Activated CD8-positive, alpha-beta memory T cell treated with anti-CD3 and anti-CD28 coated beads for 4 hours (primary cell): Measurements from ENCODE around the gene TMEM150A.
"Not testable (repeated sequence)": the region's sequence is repeated elsewhere in the genome, so short reads cannot be mapped to it uniquely, and the experiment has no call there.

Experiments used
- DNase-seq, 2 donors: peaks; one replicate each; pipeline ENCODE4 v3.0.0-alpha.2; 2020; ENCODE audit warnings: low read depth in 2 of 2

The TMEM150A gene

DNA sequence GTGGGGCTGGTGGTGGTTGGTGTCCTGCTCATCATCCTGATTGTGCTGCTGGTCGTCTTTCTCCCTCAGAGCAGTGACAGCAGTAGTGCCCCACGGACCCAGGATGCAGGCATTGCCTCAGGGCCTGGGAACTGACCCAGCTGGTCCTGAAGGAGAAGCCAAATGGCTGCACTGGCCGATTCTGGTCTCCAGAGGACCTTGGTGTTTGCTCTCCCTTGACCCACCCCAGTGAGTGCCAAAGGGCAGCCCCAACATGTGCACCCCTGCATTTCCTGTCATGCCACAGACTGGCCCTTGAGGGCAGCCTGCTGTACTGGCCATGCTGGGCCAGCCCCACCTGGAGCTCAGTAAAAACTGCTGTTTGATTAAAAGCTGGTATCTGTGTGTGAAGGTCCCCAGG is 9.5 kb downstream of the TMEM150A start:
- DNase-seq, result no peak

GRCh38 chr2:85592299-85592698 is 10.2 kb downstream of the TMEM150A start:
- not testable (repeated sequence) for DNase-seq

DNA sequence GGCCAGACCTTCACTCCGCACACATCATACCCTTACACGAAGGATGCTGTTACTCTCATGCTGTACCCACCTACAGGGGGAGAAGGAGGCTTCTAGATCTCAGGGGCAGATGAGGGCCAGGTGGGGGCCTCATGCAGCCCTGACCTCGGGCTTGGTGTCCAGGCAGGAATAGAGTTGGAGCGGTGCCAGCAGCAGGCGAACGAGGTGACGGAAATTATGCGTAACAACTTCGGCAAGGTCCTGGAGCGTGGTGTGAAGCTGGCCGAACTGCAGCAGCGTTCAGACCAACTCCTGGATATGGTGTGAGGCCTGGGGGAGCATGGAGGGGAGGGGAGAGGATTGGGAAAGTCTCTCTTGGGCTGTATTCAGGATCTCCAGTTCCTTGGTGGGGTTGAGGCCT is 10.9 kb downstream of the TMEM150A start:
- DNase-seq, result no peak

- no peak for DNase-seq
These were observed 11.5 kb downstream of the TMEM150A start for GRCh38 chr2:85590950-85591349.

DNA sequence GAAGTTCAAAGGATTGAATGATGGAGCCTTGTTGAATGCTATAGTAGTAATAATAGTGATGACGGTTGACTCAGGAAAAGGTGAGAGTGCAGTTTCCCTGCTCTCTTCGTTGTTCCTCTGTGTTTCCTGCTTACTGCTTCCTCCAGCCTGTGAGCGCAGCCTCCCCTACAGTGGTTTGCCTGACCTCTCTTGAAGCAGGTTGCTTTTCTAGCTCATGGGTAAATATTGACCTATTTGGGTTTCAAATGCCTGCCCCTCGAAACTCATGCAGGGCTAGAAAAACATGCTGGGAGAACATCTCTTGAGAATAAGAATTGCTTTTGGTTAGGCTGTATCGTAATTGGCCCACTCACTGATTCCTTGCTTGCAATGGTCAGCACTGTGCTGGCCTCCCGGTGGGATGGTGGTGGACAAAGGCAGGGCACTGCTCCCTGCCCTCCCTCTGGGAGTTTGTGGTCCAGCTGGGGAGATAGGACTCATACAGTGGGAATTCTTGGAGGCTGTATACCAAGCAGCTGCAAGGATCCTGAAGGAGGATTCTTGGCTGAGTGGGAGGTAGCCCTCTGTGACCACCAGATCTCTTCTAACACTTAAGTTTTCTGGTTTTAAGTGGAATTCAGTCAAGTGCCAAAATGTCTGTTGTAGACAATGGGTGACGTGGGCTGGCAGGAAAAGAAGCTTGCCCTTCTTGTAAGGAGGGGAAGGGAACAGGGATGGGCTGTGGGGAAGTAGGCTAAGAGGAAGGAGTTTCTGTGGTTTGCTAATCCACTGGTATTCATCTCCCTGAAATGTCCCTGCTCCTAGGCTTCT is 12.3 kb downstream of the TMEM150A start:
- no peak for DNase-seq

GRCh38 chr2:85589181-85589580 is 13.3 kb downstream of the TMEM150A start:
- no peak for DNase-seq

- DNase-seq, result no peak
These were observed 13.9 kb downstream of the TMEM150A start for GRCh38 chr2:85588645-85589044.

DNA sequence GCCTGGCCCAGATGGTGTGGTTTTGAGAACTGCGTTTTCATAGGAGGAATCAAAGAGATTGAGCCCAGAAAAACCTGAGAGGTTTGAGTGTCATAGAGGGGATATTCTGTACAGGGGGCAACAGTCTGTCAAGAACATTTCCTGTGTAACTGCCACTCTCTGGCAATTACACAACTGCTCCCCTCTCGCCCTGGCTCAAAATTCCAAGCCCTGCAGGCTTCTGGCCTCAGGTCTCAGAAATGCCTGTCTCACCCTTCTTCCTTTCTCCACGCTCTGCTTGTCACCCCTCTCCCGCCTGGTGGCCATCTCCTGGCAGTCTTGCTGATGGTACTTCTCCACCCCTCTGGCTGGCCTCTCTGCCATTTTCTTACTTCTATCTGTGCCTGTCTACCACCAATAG is 14.3 kb downstream of the TMEM150A start:
- no peak for DNase-seq

DNA sequence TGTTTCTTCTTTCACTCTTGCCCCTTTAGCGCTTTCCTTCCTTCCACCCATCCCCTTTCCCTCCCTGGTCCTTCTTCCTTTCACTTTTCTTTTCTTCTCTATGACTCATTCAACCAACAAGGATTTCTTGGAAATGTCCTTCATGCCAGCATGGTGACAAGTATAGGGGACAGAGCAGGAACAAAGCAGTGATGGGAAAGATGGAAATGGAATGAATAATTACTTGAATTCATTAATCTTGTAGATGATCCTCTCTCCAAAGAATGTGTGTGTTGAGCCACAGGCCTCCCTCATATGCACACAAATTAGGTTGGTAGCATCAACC is 16.8 kb downstream of the TMEM150A start:
- DNase-seq, result no peak

- DNase-seq, result no peak
These were observed 17.4 kb downstream of the TMEM150A start for GRCh38 chr2:85584857-85585780.

GRCh38 chr2:85584354-85584856 is 18.1 kb downstream of the TMEM150A start, which contains the start of gene VAMP5:
VAMP5 (plus strand) TSS chr2:85584431; CDS start chr2:85584491, 60 bp downstream.
- no peak for DNase-seq

DNA sequence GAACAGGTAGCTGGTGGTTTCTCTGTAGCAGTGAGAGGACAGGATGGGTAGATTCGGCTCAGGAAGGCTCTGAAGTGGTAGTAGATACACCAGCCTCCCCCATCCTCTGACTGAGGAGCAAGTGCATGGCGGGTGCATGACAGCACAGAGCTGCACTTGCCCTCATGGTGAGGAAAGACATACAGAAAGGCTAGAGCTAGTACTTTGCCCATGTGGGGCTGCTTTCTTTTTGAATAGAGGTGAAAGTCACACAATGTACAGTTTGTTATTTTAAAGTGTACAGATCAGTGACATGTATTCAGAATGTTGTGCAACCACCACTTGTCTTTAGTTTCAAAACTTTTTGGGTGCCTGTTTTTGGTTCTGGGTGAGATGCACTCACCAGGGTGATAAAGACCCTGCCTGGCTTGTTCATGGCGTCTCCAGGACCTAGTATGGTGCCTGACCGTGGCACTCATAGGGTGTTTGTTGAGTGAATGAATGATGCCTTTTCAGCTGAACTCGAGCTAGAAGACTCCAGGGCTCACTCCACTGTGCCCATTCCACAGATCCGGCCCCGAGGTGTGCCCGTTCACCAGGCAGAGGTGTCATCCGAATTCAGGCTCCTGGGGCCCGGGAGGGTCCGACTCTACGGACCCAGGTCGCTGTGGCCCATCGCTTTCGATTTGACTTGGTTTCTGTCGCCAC is 18.7 kb downstream of the TMEM150A start:
- DNase-seq, result no peak

- DNase-seq, result no peak
These were observed 20.0 kb downstream of the TMEM150A start for GRCh38 chr2:85582492-85582891.

DNA sequence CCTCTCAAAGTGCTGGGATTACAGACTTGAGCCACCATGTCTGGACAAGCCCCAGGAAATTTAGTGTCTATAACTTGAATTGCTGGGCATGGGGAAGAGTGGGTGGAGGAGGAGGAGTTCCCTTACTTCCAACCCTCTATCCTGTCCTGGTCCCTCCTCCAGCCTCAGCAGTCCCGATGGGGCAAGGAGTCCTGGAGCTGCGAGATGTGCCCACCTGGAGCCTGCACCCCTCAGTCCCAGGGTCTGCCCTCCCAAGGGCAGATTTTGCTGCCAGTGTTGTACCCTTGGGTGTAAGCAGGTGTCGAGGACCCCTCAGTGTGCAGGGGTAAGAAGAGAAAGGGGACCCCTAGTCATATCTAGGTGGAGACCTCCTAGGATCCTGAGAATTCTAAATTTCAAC is 22.3 kb downstream of the TMEM150A start:
- no peak for DNase-seq

GRCh38 chr2:85579266-85579935 is 23.1 kb downstream of the TMEM150A start:
- no peak for DNase-seq

DNA sequence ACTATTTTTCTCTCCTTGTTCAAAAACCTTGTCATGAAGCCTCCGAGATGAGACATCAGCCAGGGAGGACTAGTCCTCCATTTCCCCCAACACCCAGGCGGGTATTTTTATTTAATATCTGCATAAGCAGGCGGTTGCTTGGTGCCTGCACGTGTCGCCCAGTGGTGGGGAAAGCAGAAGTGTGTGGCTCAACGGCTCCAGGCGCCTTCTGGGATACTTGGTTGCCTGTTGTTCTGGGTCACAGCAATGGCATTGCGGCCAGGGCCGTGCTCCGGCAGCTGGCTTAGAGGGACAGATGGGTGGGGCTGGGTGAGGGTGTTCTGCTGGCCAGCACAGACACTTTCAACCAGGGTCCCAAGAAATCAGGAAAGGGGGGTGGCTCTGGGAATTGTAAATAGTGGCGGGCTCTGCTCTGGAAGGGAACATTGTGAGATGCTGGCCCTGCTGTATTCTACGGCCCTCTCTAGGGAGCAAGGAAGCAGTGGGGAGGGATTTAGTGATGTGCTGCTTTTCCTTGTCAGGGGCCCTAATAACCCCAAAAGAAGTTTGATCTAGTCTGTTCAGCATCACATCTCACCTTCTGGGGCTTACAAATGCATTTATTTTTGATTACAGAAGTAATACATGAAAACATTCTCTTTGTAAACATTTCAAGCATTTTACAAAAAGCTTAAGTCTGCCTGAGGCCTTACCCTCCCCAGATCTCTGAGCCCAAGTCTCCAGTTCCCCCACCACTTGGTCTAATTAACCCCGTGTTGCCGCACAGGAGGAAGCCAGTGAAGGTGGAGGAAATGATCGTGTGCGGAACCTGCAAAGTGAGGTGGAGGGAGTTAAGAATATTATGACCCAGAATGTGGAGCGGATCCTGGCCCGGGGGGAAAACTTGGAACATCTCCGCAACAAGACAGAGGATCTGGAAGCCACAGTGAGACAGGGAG is 24.0 kb downstream of the TMEM150A start:
- DNase-seq, result no peak

GRCh38 chr2:85577386-85578242 is 24.9 kb downstream of the TMEM150A start, which contains the start of gene VAMP8:
VAMP8 (plus strand) TSS chr2:85577586; CDS start chr2:85577647, 61 bp downstream.
- peak in 1 of 2 donors; percentile 34 for DNase-seq

DNA sequence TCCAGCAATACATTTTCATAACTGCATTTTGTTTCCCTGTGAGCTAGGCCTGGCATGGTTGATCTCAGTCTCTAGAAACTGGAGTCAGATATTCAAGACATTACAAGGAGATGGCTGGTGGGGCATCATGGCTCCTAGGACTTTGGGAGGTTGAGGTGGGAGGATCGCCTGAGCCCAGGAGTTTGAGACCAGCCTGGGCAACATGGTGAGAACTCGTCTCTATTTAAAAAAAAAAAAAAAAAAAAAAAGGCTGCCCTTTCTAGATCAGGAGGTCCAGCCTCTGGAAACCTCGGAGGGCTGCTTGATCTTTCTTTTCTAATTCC is 25.5 kb downstream of the TMEM150A start:
- no peak for DNase-seq

DNA sequence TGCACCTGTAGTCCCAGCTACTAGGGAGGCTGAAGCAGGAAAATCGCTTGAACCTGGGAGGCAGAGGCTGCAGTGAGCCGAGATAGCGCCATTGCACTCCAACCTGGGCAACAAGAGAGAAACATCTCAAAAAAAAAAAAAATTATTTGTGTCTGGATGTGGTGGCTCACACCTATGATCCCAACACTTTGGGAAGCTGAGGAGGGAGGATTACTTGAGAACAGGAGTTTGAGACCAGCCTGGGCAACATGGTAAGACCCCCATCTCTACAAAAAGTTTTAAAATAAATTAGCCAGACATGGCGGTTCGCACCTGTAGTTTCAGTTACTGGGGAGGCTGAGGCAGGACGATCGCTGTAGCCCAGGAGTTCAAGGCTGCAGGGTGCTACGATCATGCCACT is 26.8 kb downstream of the TMEM150A start:
- DNase-seq, result no peak
